HG03039 (cell line): ENCODE measurements around the gene PPRC1.

Source experiments
- ATAC-seq: cut with Tn5 transposase; IDR thresholded peaks from one replicate; pipeline ENCODE4 v1.9.1; 2021; ENCODE audit warnings: mild to moderate bottlenecking, moderate library complexity; ENCODE audit not compliant: unreplicated experiment

PPRC1 gene

DNA sequence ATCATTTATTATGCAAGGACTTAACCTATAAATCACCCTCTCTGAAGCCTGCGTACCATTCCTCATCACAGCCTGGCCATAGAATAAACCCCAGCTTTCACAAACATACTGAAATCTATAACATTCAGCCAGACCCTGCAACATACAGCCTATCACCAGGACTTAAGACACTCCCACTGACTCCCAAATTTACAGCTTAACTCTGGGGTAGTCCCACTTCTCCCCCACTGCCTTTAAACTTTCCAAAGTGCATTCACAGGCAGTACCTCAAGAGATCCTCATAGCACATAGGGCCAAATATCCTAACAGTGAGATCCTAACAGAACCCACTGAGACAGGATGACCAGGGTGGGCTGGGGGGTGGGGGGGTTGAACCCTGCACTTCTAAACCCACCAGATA lies 16.2 kb upstream of the PPRC1 start:
- no peak for ATAC-seq

DNA sequence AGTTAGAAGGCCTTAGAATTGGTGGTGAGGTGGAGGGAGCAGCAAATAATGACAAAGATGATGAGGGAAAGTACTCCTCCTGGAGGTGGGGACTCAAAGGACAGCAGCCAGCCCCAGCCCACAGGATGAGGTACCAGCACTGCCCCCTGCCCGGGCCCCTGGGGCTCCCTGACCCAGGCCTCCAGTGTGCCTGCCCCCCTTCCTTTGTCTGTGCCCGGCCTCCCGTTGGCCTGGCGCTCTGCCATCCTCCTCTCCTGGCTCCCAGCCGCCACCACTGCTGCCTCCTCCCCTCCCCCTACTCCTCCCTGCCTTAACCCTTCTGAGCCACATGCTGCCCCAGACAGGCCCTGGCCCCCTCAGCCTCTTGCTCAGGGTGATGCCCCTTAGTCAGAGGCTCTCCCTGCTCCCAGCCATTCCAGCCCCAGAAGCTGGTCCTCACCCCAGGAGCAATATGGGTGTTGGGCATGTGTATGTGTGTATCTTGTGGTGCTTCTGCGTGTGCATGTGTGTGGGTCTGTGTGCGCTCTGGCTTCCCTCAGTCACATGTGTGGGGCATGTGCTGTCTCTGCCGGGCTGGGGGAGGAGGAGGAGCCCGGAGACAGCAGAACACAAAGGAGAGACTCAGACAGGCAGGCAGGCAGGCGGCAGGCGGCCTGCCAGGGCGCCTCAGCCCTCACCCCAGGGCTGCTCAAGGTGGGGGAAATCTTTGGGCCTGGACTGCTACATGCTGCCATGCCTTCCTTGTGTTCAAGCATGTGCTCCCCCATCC lies 15.3 kb upstream of the PPRC1 start:
- ATAC-seq = no peak

DNA sequence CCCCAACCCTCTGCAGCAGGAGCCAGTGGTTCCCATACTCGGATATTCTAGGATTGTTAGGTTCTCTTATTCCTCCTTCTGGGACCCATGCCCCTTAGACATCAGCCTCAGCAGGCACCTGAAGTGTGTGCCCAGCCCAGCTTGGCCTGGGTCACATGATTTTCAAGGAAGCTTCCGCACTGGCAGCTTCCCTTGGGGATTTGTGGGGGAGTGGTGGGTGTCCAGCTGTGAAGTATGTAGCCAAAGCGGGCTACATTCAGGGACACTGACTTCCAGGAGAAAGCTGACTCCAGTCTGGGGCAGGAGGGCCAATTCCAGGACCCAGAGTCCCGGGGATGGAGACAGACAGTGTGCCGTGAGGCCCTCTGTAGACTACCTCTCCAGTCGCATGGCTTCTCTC lies 14.0 kb upstream of the PPRC1 start:
- no peak for ATAC-seq

DNA sequence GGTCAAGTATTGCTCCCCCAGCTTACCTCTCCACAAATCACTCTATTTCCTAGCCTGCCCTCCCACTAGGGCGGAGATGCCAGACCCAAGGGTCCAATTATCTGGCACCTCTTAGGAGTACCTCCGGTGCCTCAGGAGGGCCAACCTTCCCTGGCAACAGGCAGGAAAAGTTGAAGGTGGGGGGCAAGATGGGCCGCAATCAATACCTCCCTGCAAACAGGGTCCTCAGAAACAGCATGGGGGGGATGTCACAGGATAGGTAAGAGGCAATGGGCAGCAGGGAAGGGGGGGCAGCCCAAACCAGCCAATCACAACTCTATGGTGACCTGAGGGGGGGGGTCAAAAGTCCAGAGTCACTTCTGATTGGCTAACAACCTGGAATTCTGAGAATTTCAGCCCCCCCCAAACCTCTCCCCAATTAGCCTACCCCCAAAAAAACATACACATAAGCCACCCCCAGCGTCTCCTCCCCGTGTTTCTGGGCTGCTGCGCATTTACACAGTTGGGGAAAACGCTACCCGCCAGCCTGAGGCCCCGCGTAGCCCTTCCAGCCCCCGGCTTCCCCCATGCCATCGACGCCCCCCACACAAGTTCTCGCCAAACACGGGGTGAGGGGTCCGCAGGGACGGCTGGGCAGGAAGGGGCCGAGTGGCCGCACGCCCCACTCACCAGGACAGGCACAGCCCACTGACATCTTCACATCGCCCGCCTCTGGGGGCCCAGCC lies 13.3 kb upstream of the PPRC1 start:
- no peak for ATAC-seq

DNA sequence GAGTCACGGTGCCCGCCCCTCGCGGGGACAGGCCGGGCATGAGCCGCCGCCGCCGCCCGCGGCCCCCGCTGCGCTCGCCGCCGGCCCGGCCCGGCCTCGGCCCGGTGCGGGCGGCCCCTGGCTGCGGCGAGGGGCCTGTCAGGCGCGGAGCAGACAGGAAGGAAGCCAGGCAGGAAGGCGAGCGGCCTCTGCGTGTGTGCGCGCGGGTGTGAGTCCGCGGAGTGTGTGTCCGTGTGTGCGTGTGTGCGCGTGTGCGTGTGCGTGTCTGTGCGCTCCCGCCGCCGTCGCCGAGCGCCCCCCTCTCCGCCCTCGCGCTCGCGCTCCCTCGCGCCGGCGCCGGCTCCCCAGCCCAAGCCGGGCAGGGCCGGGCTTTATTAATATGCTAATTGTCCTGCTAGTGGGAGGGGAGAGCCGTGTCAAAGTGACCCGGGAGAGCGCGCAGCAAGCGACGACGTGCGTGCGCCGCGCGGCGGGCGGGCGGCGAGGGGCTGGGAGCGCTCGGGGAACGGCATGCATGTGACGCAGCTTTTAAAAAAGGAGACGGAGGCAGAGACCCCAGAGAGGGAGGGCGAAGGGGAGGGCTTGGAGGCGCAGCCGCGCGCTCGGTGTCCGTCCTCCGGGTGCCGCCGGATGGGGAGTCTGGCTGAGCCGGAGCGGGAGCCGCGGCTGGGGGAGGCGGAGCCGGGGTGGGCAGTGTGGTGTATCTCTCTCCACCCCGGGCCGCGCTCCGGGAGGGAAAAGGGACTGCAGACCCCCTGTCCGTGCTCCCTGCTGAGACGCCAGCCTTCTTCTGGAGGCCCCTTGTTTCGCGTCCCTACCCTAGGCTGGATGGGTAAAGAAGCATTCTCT lies 12.5 kb upstream of the PPRC1 start, which contains the start of gene LDB1:
LDB1 (minus strand) TSS at position 227 of the 849 bp plus-strand sequence. CDS start 258 bp downstream, outside the sequence.
- peak; percentile 55 for ATAC-seq

DNA sequence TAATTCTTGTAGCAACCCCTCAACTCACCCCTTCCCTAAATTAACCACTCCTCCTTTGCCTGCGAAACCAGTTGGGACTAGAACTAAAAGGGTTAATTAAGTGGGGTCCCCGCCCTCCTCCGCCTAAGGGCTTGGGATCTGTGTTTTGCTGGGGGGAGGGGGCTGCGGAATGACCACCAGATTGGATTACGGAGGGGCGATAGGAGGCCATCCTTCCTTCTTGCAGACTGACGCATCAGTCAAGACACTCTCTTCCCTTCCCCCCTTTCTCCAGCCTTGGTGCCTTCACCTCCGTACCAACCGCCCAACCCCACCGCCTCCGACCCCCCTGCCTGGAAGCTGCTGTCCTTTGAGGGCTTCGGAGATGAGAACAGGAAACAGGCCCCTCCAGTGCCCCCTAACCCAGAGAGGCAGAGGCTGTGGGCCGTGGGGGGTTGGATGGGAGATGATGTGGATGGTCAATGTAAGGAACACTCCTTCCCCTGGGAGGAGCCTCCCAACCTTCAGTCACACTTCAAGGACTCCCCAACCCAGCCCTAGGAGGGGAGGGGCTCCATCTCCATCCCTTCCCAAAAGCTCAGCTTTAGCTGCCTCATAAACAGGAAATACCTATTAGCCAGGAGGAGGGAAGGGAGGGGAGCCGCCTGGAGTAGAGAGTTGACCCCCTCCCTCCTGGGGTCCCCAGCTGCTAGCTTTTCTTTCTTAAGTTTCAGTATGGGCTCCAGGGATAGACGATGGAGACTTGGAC lies 11.7 kb upstream of the PPRC1 start:
- ATAC-seq = no peak

DNA sequence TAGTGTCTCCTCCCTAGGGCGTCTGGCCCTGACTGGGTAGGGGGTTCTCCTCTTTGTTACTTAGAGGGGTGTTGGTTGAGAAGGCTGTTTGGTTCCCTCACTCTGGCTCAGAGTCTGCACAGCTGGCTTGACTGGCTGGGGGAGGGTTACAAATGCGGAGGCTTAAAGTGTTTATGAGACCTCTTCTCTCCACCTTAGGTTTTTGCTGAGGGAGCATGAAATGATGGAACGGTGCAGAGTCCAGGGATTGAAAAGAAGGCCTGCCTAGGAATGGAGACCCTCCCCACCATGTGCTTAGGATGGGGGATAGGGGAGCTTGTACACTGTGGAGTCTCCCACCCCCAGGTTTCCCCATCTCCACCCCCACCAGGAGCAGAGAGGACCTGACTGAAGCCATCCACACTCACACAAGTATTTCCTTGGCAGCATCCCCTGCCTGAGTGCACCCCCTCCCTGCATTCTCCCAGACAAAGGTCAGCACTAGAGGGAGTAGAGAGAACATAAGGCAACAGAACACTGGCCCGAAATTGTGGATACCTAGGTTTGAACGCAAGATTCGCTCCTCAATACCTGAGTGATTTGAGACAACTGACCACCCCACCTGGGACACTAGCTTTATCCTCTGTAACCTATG lies 11.0 kb upstream of the PPRC1 start:
- no peak for ATAC-seq

DNA sequence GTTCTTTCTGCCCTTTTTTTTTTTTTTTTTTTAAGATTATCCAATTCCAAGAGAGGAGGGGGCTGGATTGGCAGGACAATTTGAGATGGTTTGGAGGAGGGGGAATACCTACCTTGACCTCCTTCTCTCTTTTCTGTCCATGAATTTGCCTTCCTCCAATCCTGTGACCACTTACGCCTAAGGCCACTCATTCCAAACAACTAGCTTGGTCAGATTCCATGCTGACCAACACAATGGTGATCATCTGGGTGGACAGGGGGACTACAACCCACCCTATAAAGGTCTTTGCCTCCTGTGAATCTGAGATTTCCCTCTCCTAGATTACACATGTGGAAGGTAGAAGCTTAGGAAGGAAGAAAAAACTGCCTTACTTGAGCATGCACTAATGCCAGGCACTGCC lies 10.4 kb upstream of the PPRC1 start:
- ATAC-seq = no peak

DNA sequence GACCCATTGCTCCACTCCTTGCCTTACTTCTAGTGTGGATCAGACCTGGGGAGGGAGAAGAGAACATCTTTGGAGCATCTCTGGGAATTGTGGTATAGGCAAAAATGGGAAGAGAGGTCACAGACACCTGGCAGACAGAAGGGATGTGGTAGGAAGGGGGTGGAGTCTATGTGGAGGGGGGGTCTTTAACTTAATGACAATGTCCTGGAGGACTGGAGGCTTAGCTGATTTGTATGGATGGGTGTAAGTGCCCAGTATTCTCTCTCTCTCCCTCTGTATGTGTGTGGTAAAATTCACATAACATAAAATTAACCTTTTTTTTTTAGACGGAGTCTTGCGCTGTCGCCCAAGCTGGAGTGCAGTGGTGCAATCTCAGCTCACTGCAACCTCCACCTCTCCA lies 9.6 kb upstream of the PPRC1 start:
- no peak for ATAC-seq

DNA sequence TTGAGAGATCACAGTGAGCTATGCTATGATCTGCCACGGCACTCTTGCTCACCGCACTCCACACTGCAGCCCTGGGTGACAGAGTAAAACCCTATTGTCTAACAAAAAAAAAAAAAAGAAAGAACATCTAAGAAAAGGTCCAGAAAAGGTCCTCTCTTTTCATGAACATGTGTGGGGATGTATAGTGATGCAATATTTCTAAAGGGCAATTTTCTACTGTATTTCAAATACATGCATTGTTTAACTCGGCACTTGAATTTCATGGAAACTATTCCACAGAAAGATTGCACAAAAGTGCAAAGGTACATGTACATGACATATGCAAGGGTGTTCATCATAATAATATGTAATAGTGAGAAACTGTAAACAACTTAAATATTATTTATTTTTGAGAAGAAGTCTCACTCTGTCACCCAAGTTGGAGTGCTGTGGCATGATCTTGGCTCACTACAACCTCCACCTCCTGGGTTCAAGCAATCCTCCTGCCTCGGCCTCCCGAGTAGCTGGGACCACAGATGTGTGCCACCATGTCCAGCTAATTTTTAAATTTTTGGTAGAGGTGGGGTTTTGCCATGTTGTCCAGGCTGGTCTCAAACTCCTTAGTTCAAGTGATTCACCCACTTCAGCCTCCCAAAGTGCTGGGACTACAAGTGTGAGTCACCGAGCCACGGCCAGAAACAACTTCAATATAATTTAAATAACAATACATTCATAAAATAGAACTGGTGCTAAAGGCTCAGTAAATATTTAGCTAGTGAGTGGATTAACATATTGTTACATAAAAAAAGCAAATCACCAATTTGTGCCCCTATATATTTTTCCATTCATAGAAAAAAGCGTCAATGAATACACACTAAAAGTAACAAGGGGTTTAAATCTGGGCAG lies 1.3 kb upstream of the PPRC1 start:
- ATAC-seq = no peak

DNA sequence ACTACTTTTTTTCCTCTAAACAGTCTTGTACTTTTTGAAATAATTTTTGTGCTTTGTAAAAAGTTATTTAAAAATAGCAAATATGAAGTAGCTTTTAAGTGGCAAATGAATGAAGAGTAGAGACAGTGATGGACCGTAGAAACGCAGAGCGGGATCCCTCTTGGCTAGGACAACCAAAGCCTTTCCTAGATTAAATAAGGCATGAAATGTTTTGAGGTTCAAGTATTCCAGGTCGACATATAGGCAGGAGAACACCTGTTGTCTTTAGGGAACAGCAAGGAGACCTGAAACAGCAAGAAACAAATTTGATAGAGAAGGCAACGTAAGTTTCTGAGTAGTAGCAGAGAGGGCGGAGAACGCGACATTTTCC lies 662 bp upstream of the PPRC1 start:
- ATAC-seq = no peak

DNA sequence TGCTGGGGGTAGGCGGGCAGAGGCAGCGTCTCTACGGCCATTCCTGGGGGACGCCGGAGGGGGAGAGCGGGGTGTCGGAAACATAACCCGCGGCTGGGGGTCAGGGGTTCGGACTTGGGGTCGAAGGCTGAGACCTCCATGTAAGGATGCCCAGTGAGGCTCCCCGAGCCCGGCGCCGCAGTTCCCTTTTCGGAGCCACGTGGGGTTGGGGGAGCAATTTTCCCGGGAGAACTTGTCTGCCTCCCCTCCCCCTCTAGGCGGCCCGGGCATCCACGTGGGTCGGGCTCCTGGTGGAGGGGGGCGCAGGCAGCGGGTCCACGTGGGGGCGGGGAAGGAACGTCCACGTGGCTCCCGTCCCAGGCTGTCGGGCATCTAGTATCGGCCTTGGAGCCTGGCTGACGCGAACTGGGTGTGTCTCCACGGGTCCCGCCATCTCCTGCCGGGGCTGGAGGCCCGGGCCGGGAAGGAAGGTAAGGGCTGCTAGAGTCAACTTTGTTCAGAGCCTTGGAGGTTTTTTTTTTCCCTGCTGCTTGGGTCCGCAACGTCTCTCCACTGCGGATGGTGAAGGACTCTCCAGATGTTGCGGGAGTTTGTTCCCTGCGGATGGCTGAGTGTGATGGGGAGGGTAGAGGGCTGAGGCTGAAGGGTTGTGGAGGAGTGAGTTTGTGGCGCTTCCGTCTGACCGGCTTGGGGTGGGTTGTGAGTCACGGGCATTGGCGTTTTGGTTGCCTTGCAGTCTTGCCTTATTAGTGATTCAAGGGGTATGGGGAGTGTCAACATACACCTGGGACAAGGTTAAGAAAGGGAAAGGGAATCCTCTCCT lies 744 bp downstream of the PPRC1 start:
- ATAC-seq = no peak

DNA sequence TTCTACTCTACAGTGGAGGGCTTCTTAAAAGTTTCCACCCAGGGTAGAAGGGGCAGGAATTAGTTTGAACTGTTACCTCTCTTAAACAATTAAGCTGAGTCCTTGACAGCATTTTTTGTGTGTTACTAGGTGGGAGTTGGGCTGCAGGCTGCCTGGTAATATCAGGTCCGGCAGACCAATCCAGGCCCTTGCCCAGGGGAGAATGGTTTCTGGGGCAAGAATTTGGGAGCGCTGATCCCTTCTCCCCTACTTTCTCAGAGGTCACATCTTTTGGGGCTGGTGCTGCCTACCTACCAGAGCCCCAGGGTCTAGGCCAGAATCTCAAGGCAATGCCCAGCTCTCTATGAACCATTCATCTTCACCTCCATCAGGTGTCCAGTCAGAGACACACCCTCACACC lies 1.6 kb downstream of the PPRC1 start:
- no peak for ATAC-seq

DNA sequence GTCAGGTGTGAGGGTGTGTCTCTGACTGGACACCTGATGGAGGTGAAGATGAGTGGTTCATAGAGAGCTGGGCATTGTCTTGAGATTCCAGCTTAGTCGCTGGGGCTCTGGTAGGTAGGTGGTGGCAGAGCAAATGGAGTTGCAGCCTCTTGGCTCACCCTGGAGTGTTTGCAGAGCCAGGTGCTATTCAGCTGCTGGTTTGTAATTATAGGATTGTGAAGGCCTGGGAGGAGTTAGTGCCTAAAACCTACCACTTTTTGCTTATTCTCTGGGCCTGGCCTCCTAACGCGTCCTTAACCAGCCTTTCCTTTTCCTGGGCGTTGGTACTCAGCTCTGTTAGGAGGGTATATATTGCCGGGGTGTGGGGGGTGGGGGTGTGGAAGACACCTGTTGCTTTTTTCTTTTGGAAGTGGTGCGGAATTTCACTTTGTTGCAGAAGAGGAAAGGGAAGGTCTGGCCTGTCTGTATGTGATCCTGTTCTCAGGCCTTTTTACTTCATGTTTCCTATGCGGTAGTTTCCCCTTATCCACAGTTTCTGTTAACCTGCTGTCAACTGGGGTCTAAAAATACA lies 3.2 kb downstream of the PPRC1 start:
- ATAC-seq = no peak

DNA sequence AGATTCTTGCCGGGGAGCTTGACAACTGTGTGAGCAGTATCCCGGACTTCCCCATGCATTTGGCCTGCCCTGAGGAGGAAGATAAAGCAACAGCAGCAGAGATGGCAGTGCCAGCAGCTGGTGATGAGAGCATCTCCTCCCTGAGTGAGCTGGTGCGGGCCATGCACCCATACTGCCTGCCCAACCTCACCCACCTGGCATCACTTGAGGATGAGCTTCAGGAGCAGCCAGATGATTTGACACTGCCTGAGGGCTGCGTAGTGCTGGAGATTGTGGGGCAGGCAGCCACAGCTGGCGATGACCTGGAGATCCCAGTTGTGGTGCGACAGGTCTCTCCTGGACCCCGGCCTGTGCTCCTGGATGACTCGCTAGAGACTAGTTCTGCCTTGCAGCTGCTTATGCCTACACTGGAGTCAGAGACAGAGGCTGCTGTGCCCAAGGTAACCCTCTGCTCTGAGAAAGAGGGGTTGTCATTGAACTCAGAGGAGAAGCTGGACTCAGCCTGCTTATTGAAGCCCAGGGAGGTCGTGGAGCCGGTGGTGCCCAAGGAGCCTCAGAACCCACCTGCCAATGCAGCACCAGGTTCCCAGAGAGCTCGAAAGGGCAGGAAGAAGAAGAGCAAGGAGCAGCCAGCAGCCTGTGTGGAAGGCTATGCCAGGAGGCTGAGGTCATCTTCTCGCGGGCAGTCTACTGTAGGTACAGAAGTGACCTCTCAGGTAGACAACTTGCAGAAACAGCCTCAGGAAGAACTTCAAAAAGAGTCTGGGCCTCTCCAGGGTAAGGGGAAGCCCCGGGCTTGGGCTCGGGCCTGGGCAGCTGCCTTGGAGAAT lies 6.7 kb downstream of the PPRC1 start:
- no peak for ATAC-seq

DNA sequence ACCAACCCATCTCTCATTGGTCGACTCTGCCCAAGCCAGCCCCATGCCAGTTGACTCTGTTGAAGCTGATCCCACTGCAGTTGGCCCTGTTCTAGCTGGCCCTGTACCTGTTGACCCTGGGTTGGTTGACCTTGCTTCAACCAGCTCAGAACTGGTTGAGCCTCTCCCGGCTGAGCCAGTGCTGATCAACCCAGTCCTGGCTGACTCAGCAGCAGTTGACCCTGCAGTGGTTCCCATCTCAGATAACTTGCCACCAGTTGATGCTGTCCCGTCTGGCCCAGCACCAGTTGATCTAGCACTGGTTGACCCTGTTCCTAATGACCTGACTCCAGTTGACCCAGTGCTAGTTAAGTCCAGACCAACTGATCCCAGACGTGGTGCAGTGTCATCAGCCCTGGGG lies 7.4 kb downstream of the PPRC1 start:
- ATAC-seq = no peak

DNA sequence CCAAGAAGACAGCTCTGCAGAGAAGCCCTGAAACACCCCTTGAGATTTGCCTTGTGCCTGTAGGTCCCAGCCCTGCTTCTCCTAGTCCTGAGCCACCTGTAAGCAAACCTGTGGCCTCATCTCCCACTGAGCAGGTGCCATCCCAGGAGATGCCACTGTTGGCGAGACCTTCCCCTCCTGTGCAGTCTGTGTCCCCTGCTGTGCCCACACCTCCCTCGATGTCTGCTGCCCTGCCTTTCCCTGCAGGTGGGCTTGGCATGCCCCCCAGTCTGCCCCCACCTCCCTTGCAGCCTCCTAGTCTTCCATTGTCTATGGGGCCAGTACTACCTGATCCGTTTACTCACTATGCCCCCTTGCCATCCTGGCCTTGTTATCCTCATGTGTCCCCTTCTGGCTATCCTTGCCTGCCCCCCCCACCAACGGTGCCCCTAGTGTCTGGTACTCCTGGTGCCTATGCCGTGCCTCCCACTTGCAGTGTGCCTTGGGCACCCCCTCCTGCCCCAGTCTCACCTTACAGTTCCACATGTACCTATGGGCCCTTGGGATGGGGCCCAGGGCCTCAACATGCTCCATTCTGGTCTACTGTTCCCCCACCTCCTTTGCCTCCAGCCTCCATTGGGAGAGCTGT lies 8.2 kb downstream of the PPRC1 start:
- no peak for ATAC-seq
